Activated CD4-positive, alpha-beta T cell treated with anti-CD3 and anti-CD28 coated beads for 4 hours (primary cell): ENCODE measurements around the gene KLHDC4.
"Not testable (repeated sequence)": the region's sequence is repeated elsewhere in the genome, so short reads cannot be mapped to it uniquely, and the experiment has no call there.

Experiments used
- DNase-seq, 2 donors: peaks; one replicate each; pipeline ENCODE4 v3.0.0-alpha.2; 2020

The KLHDC4 gene

GRCh38 chr16:87681051-87681602 lies 84.7 kb downstream of the KLHDC4 start:
- DNase-seq, result not testable (repeated sequence)

GRCh38 chr16:87680272-87680644 lies 85.5 kb downstream of the KLHDC4 start:
- no peak for DNase-seq

- no peak for DNase-seq
These were observed 86.1 kb downstream of the KLHDC4 start for GRCh38 chr16:87679593-87680271.

GRCh38 chr16:87678618-87679017 lies 87.2 kb downstream of the KLHDC4 start:
- DNase-seq, result no peak

- no peak for DNase-seq
These were observed 88.0 kb downstream of the KLHDC4 start for GRCh38 chr16:87677830-87678229.

GRCh38 chr16:87675111-87675719 lies 90.6 kb downstream of the KLHDC4 start:
- no peak for DNase-seq

GRCh38 chr16:87674419-87674818 lies 91.4 kb downstream of the KLHDC4 start:
- DNase-seq, result no peak

- no peak for DNase-seq
These were observed 94.0 kb downstream of the KLHDC4 start for GRCh38 chr16:87671715-87672270.

- no peak for DNase-seq
These were observed 94.6 kb downstream of the KLHDC4 start for GRCh38 chr16:87671221-87671620.

GRCh38 chr16:87669672-87670071 lies 96.1 kb downstream of the KLHDC4 start:
- DNase-seq, result no peak

GRCh38 chr16:87667946-87668345 lies 97.8 kb downstream of the KLHDC4 start:
- no peak for DNase-seq

GRCh38 chr16:87667443-87667842 lies 98.3 kb downstream of the KLHDC4 start:
- no peak for DNase-seq

- DNase-seq, result no peak
These were observed 98.9 kb downstream of the KLHDC4 start for GRCh38 chr16:87666919-87667318.

- DNase-seq, result no peak
These were observed 100.6 kb downstream of the KLHDC4 start for GRCh38 chr16:87665193-87665592.

- no peak for DNase-seq
These were observed 101.0 kb downstream of the KLHDC4 start for GRCh38 chr16:87664792-87665191.

- no peak for DNase-seq
These were observed 103.3 kb downstream of the KLHDC4 start for GRCh38 chr16:87662254-87663204.

GRCh38 chr16:87661561-87661960 lies 104.2 kb downstream of the KLHDC4 start:
- no peak for DNase-seq

GRCh38 chr16:87658564-87659225 lies 107.1 kb downstream of the KLHDC4 start:
- no peak for DNase-seq
